HG03108 (cell line): Measurements from ENCODE around the gene ALOXE3.
A peak's percentile ranks its signal among the peaks of the same experiment; 100 is the strongest.
"Not testable (repeated sequence)": the region's sequence is repeated elsewhere in the genome, so short reads cannot be mapped to it uniquely, and the experiment has no call there.

Experiments used
- ATAC-seq: cut with Tn5 transposase; IDR thresholded peaks from one replicate; pipeline ENCODE4 v1.9.1; 2021; ENCODE audit warnings: moderate library complexity; ENCODE audit not compliant: unreplicated experiment

Gene ALOXE3

GRCh38 chr17:8073627-8074484 is 44.5 kb downstream of the ALOXE3 start:
- peak; percentile 34 for ATAC-seq

GRCh38 chr17:8072729-8073461 is 45.4 kb downstream of the ALOXE3 start:
- no peak for ATAC-seq

- ATAC-seq = no peak
These were observed 46.0 kb downstream of the ALOXE3 start for GRCh38 chr17:8072341-8072728.

GRCh38 chr17:8071496-8071895 is 46.8 kb downstream of the ALOXE3 start:
- no peak for ATAC-seq

- no peak for ATAC-seq
These were observed 48.8 kb downstream of the ALOXE3 start for GRCh38 chr17:8069587-8069860.

GRCh38 chr17:8068736-8069586 is 49.4 kb downstream of the ALOXE3 start:
- ATAC-seq = no peak

- no peak for ATAC-seq
These were observed 50.5 kb downstream of the ALOXE3 start for GRCh38 chr17:8067806-8068205.

- ATAC-seq = no peak
These were observed 51.2 kb downstream of the ALOXE3 start for GRCh38 chr17:8066841-8067775.

- ATAC-seq = no peak
These were observed 53.7 kb downstream of the ALOXE3 start for GRCh38 chr17:8064561-8065019.

- no peak for ATAC-seq
These were observed 54.4 kb downstream of the ALOXE3 start for GRCh38 chr17:8063761-8064534.

- ATAC-seq = no peak
These were observed 55.4 kb downstream of the ALOXE3 start for GRCh38 chr17:8062807-8063483.

GRCh38 chr17:8062435-8062806 is 55.9 kb downstream of the ALOXE3 start:
- no peak for ATAC-seq

GRCh38 chr17:8061851-8062250 is 56.5 kb downstream of the ALOXE3 start:
- not testable (repeated sequence) for ATAC-seq

GRCh38 chr17:8060274-8060673 is 58.0 kb downstream of the ALOXE3 start:
- no peak for ATAC-seq

GRCh38 chr17:8059131-8059530 is 59.2 kb downstream of the ALOXE3 start:
- no peak for ATAC-seq

GRCh38 chr17:8057691-8058114 is 60.6 kb downstream of the ALOXE3 start:
- no peak for ATAC-seq

- no peak for ATAC-seq
These were observed 61.2 kb downstream of the ALOXE3 start for GRCh38 chr17:8056976-8057625.

GRCh38 chr17:8056232-8056975 is 61.9 kb downstream of the ALOXE3 start:
- peak; percentile 55 for ATAC-seq
